CD4-positive, alpha-beta T cell treated with Interleukin-10 for 1 hour (primary cell): Measurements from ENCODE around the gene CCDC69.
A peak's percentile ranks its signal among the peaks of the same experiment; 100 is the strongest.
"Not testable (repeated sequence)": the region's sequence is repeated elsewhere in the genome, so short reads cannot be mapped to it uniquely, and the experiment has no call there.

Experiments used
- DNase-seq: peaks from one replicate; pipeline ENCODE4 v3.0.0-alpha.2; 2020

Gene CCDC69

GRCh38 chr5:151221574-151221973, 2.3 kb downstream of the CCDC69 start:
- no peak for DNase-seq

DNA sequence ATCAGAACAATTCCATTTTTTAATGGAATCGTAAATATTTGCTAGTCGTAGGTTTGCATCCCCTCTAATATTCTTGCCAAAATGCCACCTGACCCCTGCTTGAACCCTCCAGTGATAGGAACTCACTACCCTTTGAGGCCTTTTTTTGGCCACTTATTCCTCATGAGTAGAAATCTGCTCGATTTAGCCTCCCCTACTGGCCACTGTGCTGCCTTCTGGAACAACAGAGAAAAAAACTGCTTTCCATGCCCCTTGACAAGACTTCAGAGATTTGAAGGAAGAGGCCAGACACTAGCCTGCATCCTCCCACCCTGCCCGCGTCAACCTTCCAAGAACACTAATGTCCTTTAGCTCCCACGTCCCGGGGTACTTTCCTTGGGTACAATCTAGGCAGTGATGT, 4.1 kb downstream of the CCDC69 start:
- no peak for DNase-seq

DNA sequence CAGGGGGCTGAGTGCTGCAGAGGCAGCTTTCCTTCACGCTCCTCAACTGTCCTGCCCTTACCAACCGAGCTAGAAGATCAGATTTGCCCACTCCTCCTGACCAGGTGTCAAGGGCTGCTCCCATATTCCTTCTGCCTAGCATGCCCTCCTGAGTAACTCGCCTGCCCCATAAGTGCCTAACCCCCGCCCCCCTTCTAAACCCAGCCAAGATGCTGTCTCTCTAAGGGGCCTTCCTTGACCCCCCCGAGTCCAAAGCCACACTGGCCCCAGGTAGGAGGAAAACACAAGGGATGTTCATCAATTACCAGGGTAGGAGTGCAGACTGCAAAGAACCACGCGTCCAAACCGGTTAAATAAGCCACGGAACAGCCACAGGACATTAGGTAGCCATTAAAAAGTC, 4.8 kb downstream of the CCDC69 start:
- no peak for DNase-seq

- DNase-seq = no peak
These were observed 5.7 kb downstream of the CCDC69 start for GRCh38 chr5:151218177-151218576.

- no peak for DNase-seq
These were observed 7.1 kb downstream of the CCDC69 start for GRCh38 chr5:151216781-151217180.

GRCh38 chr5:151215546-151215880, 8.4 kb downstream of the CCDC69 start:
- no peak for DNase-seq

DNA sequence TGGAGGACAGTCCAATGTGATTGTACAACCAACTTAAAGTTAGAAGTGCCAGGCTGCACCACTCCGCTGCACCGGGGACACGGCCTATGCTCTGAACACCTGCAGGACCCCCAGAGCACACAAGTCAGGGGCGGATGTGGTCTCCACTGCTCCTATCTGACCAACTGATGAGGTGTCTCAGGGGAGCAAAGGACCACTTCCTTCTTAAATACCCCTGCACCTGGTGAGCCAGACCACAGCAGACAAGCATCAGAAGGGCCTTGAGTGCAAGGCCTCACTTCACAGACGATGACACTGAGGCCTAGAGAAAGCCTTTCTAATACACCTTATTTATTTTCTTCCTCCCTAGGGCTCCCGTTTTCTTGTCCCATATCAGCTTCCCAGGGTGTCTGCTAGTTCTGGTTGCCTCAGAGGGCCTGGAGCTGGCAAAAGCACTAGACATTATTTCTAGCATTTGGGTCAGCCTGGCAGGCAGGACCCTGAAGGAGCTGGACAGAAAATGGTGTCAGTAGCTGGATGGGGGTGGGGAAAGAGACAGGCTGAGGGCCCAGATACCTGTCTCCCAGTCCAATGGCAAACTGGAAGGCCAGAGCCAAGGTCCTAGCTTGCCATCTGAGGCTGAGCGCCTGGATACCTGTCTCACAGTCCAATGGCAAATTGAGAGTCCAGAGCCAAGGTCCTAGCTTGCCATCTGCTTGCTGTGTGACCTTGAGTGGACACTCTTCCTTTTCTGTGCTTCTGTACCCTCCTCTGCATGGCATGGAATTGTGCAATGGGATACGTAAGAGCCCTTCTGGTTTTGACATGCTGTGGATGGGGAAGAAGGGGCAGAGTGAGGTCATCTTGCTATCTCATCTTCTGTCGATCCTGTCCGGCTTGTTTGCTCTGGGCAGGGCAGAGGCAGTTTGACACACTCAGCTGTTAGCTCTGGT, 9.0 kb downstream of the CCDC69 start:
- peak; percentile 54 for DNase-seq

- DNase-seq = peak; percentile 91
These were observed 9.9 kb downstream of the CCDC69 start for GRCh38 chr5:151213803-151214613.

GRCh38 chr5:151212406-151212798, 11.5 kb downstream of the CCDC69 start:
- no peak for DNase-seq

- no peak for DNase-seq
These were observed 15.4 kb downstream of the CCDC69 start for GRCh38 chr5:151208481-151208914.

- DNase-seq = no peak
These were observed 18.5 kb downstream of the CCDC69 start for GRCh38 chr5:151205411-151205810.

DNA sequence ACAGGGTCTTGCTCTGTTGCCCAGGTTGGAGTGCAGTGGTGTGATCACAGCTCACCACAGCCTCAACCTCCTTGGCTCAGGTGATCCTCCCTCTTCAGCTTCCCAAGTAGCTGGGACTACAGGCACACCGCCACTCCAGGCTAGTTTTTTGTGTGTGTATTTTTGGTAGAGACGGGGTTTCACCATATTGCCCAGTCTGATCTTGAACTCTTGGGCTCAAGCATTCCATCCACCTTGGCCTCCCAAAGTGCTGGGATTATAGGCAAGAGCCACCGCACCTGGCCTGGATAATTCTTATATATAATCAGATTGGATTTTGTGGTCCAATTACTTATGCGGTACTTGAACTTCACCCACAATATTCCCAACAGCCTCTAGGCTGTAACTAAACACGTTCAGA, 19.8 kb downstream of the CCDC69 start:
- no peak for DNase-seq

- peak; percentile 56 for DNase-seq
These were observed 21.3 kb downstream of the CCDC69 start for GRCh38 chr5:151202381-151203139.

DNA sequence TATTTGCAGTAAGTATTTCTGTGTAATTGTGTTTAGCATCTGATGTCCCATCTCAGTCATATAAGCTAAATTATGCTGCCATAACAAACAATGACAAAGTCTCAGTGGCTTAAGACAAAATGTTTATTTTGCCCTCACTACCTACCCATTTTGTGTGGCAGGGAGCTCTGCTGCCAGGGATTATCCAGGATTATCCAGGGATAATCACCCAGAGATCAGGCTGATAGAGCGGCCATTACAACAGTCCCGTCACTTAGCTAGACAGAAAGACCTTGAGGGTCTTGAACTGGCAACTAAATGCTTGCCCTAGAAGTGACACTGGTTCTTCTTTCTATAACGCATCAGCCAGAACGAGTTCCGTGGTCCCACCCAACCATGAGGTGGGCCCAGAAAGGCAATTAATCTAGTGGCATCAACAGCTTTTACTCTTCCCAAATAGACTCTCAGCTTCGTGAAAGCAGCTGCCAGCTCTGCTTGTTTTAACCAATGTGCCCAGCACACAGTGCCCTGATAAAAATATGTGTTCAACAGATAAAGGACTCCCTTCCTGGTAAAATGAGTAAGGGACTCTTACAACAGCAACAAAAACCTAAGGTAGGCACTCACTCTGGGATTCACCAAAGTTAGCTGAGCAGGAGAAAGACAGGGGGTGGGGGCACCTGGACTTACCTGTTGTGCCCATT, 22.8 kb downstream of the CCDC69 start:
- DNase-seq = no peak

DNA sequence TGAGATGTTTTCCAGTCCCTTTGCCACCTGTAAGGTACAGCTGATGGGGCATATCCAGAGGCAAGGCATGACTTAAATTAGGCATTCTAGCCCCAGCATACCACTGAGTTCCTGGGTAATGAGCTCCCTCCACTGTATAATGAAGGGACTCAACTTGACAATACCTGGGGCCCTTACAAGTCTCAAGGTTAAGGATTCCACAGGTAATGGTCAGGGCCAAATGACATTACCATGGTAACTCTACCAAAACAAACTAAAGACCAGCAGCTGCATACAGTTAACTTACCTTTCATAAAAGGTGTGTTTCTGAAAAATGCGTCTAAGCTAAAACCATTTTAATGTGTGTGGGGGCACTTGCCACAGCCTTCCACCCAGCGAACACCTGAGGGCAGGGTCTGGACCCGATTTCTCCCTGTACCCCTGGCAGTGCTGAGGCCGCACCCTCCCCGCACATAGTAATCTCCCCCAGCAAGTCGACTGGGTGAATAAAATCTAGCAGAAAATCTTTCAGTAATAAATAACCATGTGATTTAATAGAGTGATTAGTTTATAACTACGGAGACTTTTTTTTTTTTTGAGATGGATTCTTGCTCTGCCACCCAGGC, 24.2 kb downstream of the CCDC69 start:
- DNase-seq = no peak

GRCh38 chr5:151198861-151199260, 25.0 kb downstream of the CCDC69 start:
- DNase-seq = no peak

DNA sequence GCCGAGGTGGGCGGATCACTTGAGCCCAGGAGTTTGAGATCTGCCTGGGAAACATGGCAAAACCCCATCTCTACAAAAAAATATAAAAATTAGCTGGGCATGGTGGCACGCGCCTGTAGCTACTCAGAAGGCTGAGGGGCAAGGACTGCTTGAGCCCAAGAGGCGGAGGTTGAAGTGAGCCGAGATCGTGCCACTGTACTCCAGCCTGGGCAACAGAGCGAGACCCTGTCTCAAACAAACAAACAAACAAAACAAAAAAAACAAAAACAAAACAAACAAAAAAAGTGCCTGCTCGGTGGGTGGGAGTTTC, 26.6 kb downstream of the CCDC69 start:
- not testable (repeated sequence) for DNase-seq

GRCh38 chr5:151196556-151197290, 27.2 kb downstream of the CCDC69 start:
- DNase-seq = peak; percentile 11

GRCh38 chr5:151195622-151196021, 28.3 kb downstream of the CCDC69 start:
- peak; percentile 35 for DNase-seq

DNA sequence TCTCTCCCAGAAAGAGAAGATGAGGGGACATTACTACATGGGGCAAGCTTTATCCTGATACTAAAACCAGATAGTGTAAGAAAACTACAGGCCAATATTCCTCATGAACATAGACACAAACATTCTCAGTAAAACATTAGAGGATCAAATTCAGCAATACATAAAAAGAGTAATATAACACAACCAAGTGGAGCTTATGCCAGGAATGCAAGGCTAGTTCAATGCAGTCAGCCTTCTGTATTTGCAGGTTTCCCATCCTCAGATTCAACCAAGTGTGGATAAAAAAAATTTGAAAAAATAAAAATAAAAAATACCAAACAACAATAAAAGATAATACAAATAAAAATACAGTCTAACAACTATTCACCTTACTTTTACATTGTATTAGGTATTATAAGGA, 31.3 kb downstream of the CCDC69 start:
- DNase-seq = no peak

DNA sequence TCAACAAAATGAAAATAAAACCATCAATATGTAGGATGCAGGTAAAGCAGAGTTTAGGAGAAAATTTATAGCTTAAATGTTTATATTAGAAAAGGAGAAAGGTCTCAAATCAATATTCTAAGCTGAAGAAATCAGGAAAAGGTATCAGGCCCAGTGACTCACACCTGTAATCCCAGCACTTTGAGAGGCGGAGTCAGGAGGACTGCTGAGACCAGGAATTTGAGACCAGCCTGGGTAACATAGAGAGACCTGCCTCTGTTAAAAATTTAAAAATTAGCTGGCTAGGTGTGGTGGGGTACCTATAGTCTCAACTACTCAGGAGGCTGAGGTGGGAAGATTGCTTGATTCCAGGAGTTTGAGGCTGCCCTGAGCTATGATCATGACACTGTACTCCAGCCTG, 32.2 kb downstream of the CCDC69 start:
- DNase-seq = no peak

DNA sequence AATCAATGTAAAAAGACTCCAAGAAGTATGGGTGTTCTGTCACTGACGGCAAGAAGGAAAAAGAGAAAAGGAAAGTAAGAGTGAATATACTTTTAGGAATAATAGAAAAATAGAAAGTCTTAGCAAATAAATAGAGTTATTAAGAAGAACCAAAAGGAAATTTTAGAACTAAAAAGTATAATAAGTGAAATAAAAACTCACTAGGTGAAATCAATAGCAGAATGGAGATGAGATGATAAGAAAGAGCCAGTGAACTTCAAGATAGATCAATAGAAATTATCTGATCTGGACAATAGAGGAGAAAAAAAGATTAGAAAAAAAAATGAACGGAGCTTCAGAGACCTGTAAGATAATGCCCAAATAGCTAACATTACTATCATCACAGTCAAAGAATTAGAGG, 34.7 kb downstream of the CCDC69 start:
- no peak for DNase-seq
